H54 (cell line): ENCODE measurements around the gene KSR1.
A peak's percentile ranks its signal among the peaks of the same experiment; 100 is the strongest.

Source experiments
- DNase-seq: peaks from one replicate; pipeline ENCODE4 v3.0.0; 2011; ENCODE audit warnings: low spot score, mixed read lengths; ENCODE audit not compliant: insufficient read length
- FAIRE-seq: peaks from 3 replicates; lab custom pipeline; 2011; peaks lifted over from hg19 to GRCh38; lab: Jason Lieb, UNC
- POLR2A ChIP-seq: IDR thresholded peaks from 2 replicates; pipeline ENCODE4 v1.6.1; 2011; ENCODE audit warnings: low read depth, mild to moderate bottlenecking, low read length

The KSR1 gene

DNA sequence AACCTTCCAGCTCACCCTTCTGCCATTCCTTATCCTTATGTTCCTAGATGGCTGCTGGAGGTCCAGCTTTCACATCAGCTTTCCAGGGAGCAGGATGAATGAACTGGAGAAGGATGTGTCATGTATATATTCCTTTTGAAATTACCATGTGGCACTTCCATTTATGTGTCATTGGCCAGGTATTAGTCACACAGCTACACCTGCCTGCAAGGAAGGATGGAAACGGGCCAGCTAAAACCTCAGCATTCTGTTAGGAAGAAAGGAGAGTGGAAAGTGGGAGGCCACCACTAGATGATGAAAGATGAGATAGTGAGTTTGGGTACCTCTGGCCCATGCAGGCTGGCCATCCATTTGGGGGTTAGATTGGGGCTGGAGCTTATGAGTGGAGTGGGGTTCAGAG, 67.5 kb downstream of the KSR1 start:
- TF ChIP-seq POLR2A: no peak
- FAIRE-seq (no peak), DNase-seq (no peak)

DNA sequence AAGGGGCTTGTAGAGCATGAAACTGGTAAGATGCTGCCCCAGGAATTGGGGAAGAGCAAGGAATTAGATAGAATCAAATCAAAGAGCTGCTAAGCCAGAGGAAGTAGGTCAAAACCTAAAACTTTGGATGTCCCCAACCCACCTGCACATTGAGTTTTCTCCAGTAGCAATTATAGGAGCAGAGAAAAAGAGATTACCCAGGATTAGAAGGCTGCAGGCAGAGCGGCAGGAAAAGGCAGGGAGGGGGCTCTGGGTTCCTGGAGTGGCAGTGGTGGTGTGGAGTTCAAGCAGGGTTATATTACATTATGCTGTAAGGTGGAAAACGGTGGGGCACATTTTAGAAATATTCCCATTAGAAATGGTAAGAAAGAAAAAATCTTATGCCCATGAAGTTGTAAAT, 68.3 kb downstream of the KSR1 start:
- FAIRE-seq (no peak), DNase-seq (no peak)
- TF ChIP-seq POLR2A: no peak

- no peak for TF ChIP-seq POLR2A
- no peak for FAIRE-seq
- no peak for DNase-seq
These were observed 69.1 kb downstream of the KSR1 start for GRCh38 chr17:27525316-27525715.

DNA sequence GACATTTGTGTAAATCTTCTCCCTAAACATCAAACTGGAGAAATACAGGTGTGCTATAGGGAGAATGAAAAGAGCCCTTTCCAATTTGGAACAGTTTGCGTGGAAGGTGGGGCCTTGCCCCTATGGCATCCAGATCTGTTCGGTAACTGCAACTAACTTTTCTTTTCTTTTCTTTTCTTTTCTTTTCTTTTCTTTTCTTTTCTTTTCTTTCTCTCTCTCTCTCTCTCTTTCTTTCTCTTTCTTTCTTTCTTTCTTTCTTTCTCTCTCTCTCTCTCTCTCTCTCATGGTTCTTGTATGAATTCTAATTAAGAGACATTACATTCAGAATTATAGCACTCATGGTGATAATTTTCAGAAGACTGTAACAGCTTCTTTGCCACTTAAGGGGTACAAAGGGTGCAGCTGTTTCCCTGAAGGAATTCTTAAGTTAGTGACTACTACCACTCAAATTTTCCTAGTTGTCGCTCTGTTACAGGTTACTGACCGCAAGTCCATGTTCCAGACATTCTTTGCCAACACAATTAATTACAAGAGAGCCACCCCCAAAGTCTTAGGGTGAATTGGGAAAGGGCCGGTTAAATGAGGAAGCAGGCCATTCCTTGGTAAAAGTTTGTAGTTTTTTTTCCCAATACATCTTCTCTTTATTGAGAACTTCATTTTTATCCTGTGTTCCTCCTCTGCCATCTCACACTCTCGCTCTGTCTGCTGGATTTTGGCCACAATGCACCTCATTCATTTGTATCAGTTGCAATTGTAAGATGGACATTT, 69.8 kb downstream of the KSR1 start:
- no peak for TF ChIP-seq POLR2A
- FAIRE-seq (no peak), DNase-seq (no peak)

GRCh38 chr17:27526604-27527002, 70.4 kb downstream of the KSR1 start:
- no peak for TF ChIP-seq POLR2A
- no peak for FAIRE-seq
- no peak for DNase-seq

DNA sequence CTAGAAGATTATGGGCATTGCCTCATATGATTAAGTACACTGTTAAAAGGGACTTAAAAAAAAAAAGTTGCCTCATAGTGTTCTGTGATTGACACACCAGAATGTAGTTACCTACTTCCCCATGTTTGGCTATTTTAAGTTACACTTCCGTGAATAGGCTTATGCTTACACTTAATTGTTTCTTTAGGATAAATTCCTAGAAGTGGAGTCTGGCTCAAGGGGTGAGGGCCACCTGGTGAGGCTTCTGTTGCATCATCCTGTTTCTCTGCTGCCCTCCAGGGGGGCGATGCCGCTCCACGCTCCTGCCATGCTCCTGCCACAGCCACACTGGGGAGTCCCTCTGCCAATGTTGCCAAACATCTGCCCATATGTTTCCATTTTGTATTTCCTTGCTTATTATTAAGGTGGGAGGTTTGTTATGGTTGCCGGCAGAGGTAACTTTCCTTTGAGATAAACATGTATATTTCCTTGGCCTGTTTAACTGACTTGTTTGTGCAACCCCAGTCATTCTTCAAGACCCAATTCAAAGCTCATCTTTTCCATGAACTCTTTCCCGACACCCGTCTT, 73.1 kb downstream of the KSR1 start:
- DNase-seq: no peak
- no peak for TF ChIP-seq POLR2A
- FAIRE-seq: no peak

GRCh38 chr17:27530764-27531391, 74.6 kb downstream of the KSR1 start:
- DNase-seq (no peak), FAIRE-seq (no peak)
- TF ChIP-seq POLR2A: no peak

DNA sequence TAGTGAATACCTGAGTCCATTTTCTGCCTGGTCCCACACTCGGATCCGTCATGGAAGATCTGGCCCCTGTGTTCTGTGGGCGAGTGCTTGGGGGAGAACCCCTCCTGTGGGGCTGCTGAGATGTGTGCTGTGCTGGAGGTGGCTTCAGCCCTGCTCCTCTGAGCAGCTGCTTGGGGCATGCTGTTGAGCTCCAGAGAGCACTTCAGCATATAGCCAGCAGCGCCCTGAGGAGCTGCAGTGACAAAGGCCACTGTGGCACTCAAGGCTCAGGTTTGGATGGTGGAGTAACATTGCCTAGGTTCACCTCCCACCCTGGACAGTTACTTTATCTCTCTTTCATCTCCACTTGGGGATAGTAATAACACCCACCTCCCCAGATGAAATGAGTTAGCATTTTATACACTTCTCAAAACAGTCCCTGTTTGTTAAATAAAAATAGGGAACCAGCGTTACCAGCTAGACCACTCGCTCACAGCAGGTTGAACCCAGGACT, 75.3 kb downstream of the KSR1 start:
- no peak for FAIRE-seq
- no peak for DNase-seq
- no peak for TF ChIP-seq POLR2A

- TF ChIP-seq POLR2A: no peak
- DNase-seq (no peak), FAIRE-seq (no peak)
These were observed 76.3 kb downstream of the KSR1 start for GRCh38 chr17:27532269-27533263.

DNA sequence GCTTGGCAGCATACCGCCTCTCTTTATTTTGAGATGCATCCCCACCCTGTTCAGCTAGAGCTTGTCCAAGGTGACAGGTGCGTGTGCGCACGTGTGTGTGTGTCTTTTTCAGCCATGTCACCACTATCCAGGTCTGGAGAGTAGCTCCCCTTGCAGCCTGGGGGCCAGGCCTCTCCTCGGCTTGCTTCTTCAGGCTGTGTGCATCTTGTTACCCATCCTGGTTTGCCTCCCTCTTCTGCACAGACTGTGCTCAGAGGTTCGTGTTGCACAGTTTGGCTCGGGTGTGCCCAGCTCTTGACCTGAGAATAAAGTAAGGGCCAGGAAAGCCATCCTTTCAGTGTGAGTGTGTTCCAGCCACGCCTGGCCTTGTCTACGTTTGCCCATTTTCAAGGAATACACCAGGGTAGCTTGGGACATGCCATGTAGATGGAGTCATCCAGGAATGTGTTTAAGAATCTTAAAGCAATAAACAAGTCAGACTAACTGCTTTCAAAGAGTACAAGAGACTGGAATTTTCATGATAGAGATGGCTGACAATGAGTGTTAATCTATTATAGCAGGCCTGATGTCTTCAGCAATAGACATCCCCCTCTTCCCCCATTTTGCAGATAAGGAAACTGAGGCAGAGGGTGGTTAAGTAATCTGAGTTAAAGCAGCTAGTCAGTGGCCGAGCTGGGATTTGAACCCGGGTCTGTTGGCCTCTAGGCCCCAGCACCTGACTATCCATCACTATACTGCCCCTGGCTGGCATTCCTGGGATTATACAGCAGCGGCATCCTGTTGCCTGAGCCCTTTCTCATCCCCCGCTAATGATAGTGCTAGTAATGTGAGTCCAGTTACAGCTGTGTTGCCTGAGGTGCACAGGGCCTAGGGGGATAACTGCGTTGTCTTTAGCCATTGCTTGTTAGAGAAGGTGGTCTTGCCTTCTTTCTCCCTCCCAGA, 77.9 kb downstream of the KSR1 start:
- DNase-seq (peak; percentile 65), FAIRE-seq (no peak)
- TF ChIP-seq POLR2A: no peak

DNA sequence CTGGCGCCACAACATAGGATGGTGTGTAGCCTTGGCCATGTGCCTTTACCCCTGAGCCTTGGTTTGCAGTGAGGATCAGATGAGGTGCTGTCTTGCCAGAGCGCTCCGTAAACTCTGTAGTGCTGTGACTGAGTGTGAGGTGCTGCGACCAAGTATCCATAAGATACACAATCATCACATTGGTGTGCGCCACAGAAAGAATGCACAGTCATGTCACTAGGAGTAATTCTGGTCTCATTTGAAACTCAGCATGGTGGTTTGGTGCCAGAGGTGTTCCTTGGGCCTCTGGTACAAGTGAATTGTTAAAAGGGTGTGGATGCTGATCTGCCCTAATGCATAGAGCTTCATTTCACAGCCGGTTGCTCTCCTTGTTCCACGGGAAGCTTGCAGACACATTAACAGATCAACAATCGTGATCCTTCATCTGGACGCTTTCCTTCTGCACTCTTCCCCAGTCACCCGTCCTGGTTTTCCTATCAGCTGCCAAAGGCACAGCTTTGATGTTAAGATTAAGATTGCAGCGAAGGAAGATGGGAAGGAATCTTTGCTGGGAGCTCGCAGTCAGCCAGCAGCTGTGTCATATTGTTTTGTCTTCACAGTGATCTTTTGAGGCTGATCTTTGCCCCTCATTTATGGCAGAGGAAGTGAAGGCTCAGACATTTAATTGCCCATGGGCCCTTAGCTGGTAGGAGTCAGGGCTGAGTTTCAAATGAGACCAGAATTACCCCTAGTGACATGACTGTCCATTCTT, 79.1 kb downstream of the KSR1 start:
- TF ChIP-seq POLR2A: no peak
- FAIRE-seq: no peak
- no peak for DNase-seq

DNA sequence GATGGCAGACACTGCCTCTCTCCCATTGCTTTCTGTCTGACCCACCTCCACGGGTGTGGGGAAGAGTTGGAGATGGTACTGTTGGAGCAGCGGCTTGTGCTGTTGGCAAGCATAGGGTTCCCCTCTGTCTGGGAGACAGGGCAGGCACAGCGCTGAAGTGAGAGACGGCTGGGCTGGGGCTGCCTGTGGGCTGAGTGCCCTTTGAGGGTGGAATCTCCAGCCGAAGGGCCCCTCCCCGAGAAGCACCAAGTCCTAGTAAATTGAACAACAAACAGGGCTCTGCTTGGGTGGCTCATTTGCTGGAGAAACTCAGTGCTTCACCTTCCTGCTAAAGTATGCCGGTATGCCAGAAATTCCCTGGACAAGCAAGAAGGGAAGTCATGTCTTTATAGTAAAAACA, 79.7 kb downstream of the KSR1 start:
- FAIRE-seq: no peak

GRCh38 chr17:27536781-27537180, 80.5 kb downstream of the KSR1 start:
- no peak for TF ChIP-seq POLR2A
- FAIRE-seq: no peak
- DNase-seq: no peak

More for the DNA sequence above, 79.7 kb downstream of the KSR1 start:
- no peak for DNase-seq
- no peak for TF ChIP-seq POLR2A
